GM19023 (cell line): Measurements from ENCODE around the gene CPN2.

ENCODE experiments used
- ATAC-seq: cut with Tn5 transposase; IDR thresholded peaks from one replicate; pipeline ENCODE4 v1.9.1; 2021; ENCODE audit warnings: mild to moderate bottlenecking, moderate library complexity; ENCODE audit not compliant: unreplicated experiment

CPN2 gene

GRCh38 chr3:194330579-194330978, 20.5 kb downstream of the CPN2 start:
- no peak for ATAC-seq

GRCh38 chr3:194330160-194330559, 21.0 kb downstream of the CPN2 start:
- no peak for ATAC-seq

GRCh38 chr3:194329583-194329965, 21.6 kb downstream of the CPN2 start:
- no peak for ATAC-seq

- ATAC-seq = no peak
These were observed 22.1 kb downstream of the CPN2 start for GRCh38 chr3:194328942-194329582.

- ATAC-seq = no peak
These were observed 23.0 kb downstream of the CPN2 start for GRCh38 chr3:194328053-194328657.

- no peak for ATAC-seq
These were observed 23.7 kb downstream of the CPN2 start for GRCh38 chr3:194327218-194328052.

GRCh38 chr3:194326968-194327217, 24.2 kb downstream of the CPN2 start:
- ATAC-seq = no peak

GRCh38 chr3:194326192-194326967, 24.7 kb downstream of the CPN2 start:
- ATAC-seq = no peak

- no peak for ATAC-seq
These were observed 25.5 kb downstream of the CPN2 start for GRCh38 chr3:194325424-194326153.

- ATAC-seq = no peak
These were observed 26.3 kb downstream of the CPN2 start for GRCh38 chr3:194324823-194325327.

- ATAC-seq = peak; percentile 62
These were observed 27.1 kb downstream of the CPN2 start for GRCh38 chr3:194323785-194324735.

- no peak for ATAC-seq
These were observed 28.4 kb downstream of the CPN2 start for GRCh38 chr3:194322678-194323211.

GRCh38 chr3:194321693-194322640, 29.2 kb downstream of the CPN2 start:
- no peak for ATAC-seq

GRCh38 chr3:194320744-194321243, 30.3 kb downstream of the CPN2 start:
- no peak for ATAC-seq

- ATAC-seq = no peak
These were observed 31.0 kb downstream of the CPN2 start for GRCh38 chr3:194320100-194320499.

GRCh38 chr3:194318511-194319161, 32.5 kb downstream of the CPN2 start:
- no peak for ATAC-seq

GRCh38 chr3:194316918-194317317, 34.2 kb downstream of the CPN2 start:
- no peak for ATAC-seq
